ENCODE data around the gene ATP1A2.
"Not testable (repeated sequence)": the region's sequence is repeated elsewhere in the genome, so short reads cannot be mapped to it uniquely, and the experiment has no call there.

ATP1A2 gene

GRCh38 chr1:160107512-160107911 lies 8.0 kb upstream of the ATP1A2 start:
- FAIRE-seq, result no peak
- DNase-seq (ENCODE audit: insufficient read length), result no peak
- no peak for TF ChIP-seq POLR2AphosphoS5 (IDR thresholded peaks at IDR 0.05; ENCODE audit: low read depth, low read length)
- TF ChIP-seq TAF1 (IDR thresholded peaks at IDR 0.05; ENCODE audit: borderline replicate concordance, low read depth, low read length), result no peak
- TF ChIP-seq POLR2A (IDR thresholded peaks at IDR 0.05; ENCODE audit: low read depth, low read length), result no peak

GRCh38 chr1:160108888-160109662 lies 6.5 kb upstream of the ATP1A2 start:
- TF ChIP-seq POLR2A (IDR thresholded peaks at IDR 0.05; ENCODE audit: low read depth, low read length) (no peak), POLR2AphosphoS5 (IDR thresholded peaks at IDR 0.05; ENCODE audit: low read depth, low read length) (no peak), TAF1 (IDR thresholded peaks at IDR 0.05; ENCODE audit: borderline replicate concordance, low read depth, low read length) (no peak)
- DNase-seq (ENCODE audit: insufficient read length) (no peak), FAIRE-seq (peak; percentile 40)

GRCh38 chr1:160109686-160110085 lies 5.9 kb upstream of the ATP1A2 start:
- no peak for FAIRE-seq
- TF ChIP-seq POLR2AphosphoS5 (IDR thresholded peaks at IDR 0.05; ENCODE audit: low read depth, low read length) (no peak), TAF1 (IDR thresholded peaks at IDR 0.05; ENCODE audit: borderline replicate concordance, low read depth, low read length) (no peak), POLR2A (IDR thresholded peaks at IDR 0.05; ENCODE audit: low read depth, low read length) (no peak)
- DNase-seq (ENCODE audit: insufficient read length), result no peak

DNA sequence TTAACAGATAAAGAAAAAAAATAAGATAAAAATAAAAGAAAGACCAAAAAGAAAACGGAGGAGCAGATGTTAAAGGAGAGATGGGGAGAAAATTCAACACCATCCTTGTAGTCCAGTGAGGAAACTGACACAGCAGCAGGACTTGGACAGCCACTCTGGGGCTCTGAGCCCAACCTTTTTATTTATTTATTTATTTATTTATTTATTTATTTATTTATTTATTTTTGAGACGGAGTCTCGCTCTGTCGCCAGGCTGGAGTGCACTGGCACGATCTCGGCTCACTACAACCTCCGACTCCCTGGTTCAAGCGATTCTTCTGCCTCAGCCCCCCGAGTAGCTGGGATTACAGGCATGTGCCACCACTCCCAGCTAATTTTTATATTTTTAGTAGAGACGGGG lies 4.1 kb upstream of the ATP1A2 start:
- DNase-seq (ENCODE audit: insufficient read length); FAIRE-seq: not testable (repeated sequence)

GRCh38 chr1:160112357-160112756 lies 3.2 kb upstream of the ATP1A2 start:
- FAIRE-seq (no peak), DNase-seq (ENCODE audit: insufficient read length) (no peak)
- TF ChIP-seq TAF1 (IDR thresholded peaks at IDR 0.05; ENCODE audit: borderline replicate concordance, low read depth, low read length), result no peak

GRCh38 chr1:160113407-160113806 lies 2.2 kb upstream of the ATP1A2 start:
- TF ChIP-seq POLR2A (IDR thresholded peaks at IDR 0.05; ENCODE audit: low read depth, low read length), result no peak
- TF ChIP-seq TAF1 (IDR thresholded peaks at IDR 0.05; ENCODE audit: borderline replicate concordance, low read depth, low read length), result no peak
- no peak for TF ChIP-seq POLR2AphosphoS5 (IDR thresholded peaks at IDR 0.05; ENCODE audit: low read depth, low read length)
- FAIRE-seq (no peak), DNase-seq (ENCODE audit: insufficient read length) (no peak)

DNA sequence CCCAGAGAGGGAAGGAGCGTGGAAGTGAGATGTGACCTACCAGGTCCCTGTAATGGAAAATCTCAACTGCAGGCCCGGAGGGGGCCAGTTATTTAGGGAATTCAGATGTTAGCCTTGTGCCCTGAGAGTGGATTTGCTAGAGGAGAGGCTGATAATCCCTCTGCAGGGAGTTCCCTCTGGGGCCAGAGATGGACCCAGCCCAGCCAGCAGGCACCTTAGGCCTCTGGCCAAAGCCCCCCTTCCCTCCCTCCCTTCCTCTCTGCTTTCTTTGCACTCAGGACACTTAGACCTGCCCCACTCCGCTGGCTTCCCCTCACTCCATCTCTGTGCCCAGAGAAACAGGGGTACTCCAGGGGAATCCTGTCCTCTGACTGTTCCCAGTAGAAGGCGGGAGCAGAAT lies 1.5 kb upstream of the ATP1A2 start:
- DNase-seq (ENCODE audit: insufficient read length), result no peak
- no peak for FAIRE-seq
- TF ChIP-seq TAF1 (IDR thresholded peaks at IDR 0.05; ENCODE audit: borderline replicate concordance, low read depth, low read length) (no peak), POLR2AphosphoS5 (IDR thresholded peaks at IDR 0.05; ENCODE audit: low read depth, low read length) (no peak), POLR2A (IDR thresholded peaks at IDR 0.05; ENCODE audit: low read depth, low read length) (no peak)

DNA sequence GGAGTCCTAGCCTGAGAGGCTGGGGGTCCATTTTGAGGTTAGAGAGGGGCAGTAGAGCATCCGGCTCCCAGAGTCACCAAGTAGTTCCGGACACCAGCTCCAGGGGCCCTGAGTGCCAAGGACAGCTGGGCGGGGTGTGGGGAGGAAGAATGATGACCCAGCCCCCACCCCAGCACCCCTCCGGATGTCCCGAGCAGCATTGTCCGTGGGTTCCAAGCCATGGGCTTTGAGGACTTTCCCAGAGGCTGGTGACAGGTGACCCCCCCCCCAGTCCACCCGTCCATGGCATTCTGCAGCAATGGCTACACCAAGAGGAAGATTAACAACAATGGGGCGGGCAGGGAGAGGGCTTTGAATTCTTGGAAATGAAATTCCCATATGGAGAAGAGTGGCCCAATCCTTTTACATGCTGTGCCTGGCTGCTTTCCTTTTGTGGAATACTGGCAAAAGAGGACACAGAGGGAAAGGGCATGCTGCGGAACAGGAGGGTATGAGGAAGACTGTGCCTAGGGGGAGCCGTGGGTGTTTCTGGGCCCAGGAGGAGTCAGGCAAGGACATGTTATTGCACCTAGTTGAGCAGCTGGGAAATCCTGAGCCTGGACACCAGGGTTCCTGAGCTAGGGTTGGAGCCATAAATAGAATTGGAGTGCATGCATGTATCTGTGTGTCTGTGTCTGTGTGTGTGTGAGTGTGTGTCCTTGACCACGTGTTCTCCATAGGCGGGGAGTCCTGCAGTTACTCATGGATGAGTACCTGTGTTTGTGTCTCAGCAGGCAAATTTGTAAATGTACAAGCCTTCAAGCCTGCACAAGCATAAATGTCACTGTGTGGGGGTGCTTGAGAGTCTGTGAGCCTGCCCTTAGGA lies 956 bp downstream of the ATP1A2 start:
- FAIRE-seq, result no peak
- DNase-seq (ENCODE audit: insufficient read length), result no peak
- TF ChIP-seq POLR2AphosphoS5 (IDR thresholded peaks at IDR 0.05; ENCODE audit: low read depth, low read length) (no peak), TAF1 (IDR thresholded peaks at IDR 0.05; ENCODE audit: borderline replicate concordance, low read depth, low read length) (no peak), POLR2A (IDR thresholded peaks at IDR 0.05; ENCODE audit: low read depth, low read length) (no peak)

- no peak for DNase-seq (ENCODE audit: insufficient read length)
- TF ChIP-seq POLR2A (IDR thresholded peaks at IDR 0.05; ENCODE audit: low read depth, low read length), result no peak
- no peak for TF ChIP-seq TAF1 (IDR thresholded peaks at IDR 0.05; ENCODE audit: borderline replicate concordance, low read depth, low read length)
- no peak for TF ChIP-seq POLR2AphosphoS5 (IDR thresholded peaks at IDR 0.05; ENCODE audit: low read depth, low read length)
- FAIRE-seq, result no peak
Measured at GRCh38 chr1:160117300-160117699, 1.7 kb downstream of the ATP1A2 start.

DNA sequence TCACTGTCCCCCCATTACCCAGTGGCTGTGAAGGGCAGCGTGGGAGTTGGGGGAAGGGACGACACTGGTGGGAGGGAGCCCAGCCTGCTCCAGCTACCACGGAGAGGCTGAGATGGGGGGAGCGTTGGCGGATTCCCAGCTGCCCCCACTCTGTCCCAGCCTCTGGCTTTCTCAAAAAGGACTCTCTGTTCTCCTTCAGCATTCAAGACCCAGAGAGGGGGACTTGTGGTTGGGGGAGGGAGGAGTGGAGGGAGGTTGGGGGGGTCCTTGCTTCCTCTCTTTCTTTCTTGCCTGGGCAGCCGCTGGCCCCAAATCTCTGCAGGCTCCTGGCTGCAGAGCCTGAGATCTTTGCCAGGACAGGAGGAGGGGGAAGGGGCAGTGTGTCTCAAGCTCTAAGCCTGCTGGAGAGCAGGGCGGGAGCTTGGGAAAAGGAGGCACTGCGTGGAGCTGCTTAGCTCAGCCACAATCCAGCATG lies 2.2 kb downstream of the ATP1A2 start:
- DNase-seq (ENCODE audit: insufficient read length), result no peak
- no peak for TF ChIP-seq POLR2AphosphoS5 (IDR thresholded peaks at IDR 0.05; ENCODE audit: low read depth, low read length)
- TF ChIP-seq TAF1 (IDR thresholded peaks at IDR 0.05; ENCODE audit: borderline replicate concordance, low read depth, low read length), result no peak
- no peak for TF ChIP-seq POLR2A (IDR thresholded peaks at IDR 0.05; ENCODE audit: low read depth, low read length)
- FAIRE-seq, result no peak

GRCh38 chr1:160118928-160119327 lies 3.4 kb downstream of the ATP1A2 start:
- FAIRE-seq, result no peak
- TF ChIP-seq POLR2AphosphoS5 (IDR thresholded peaks at IDR 0.05; ENCODE audit: low read depth, low read length) (no peak), TAF1 (IDR thresholded peaks at IDR 0.05; ENCODE audit: borderline replicate concordance, low read depth, low read length) (no peak), POLR2A (IDR thresholded peaks at IDR 0.05; ENCODE audit: low read depth, low read length) (no peak)
- no peak for DNase-seq (ENCODE audit: insufficient read length)

GRCh38 chr1:160120797-160121196 lies 5.2 kb downstream of the ATP1A2 start:
- no peak for FAIRE-seq

More at GRCh38 chr1:160120797-160121196, 5.2 kb downstream of the ATP1A2 start:
- TF ChIP-seq TAF1 (IDR thresholded peaks at IDR 0.05; ENCODE audit: borderline replicate concordance, low read depth, low read length), result no peak
- no peak for TF ChIP-seq POLR2A (IDR thresholded peaks at IDR 0.05; ENCODE audit: low read depth, low read length)
- TF ChIP-seq POLR2AphosphoS5 (IDR thresholded peaks at IDR 0.05; ENCODE audit: low read depth, low read length), result no peak
- DNase-seq (ENCODE audit: insufficient read length), result no peak
